H1 (cell line): ENCODE results near the gene MAP2K5. TPM values are rescaled to one million over a fixed set of nuclear protein-coding genes. Genes with fewer than 3 reads are reported as not detected.

Source experiments
- BCL11A ChIP-seq, 2 experiments: IDR thresholded peaks; one replicate each; pipeline ENCODE4 v1.6.1; 2011; ENCODE audit warnings: low read depth in 2 of 2, low read length in 2 of 2, mild to moderate bottlenecking in 2 of 2
- CHD7 ChIP-seq: fragments of 300-600 bp; sonication (generic); IDR thresholded peaks from 2 replicates; pipeline ENCODE4 v1.7.1; 2012; ENCODE audit warnings: low read length, moderate library complexity, mild to moderate bottlenecking, inconsistent platforms; ENCODE audit not compliant: insufficient replicate concordance
- EP300 ChIP-seq, 2 experiments: IDR thresholded peaks; 1 replicate in 1 of 2; 2 replicates in 1 of 2; pipeline ENCODE4 v1.6.1; 2011 to 2012; ENCODE audit warnings: low read depth in 2 of 2, low read length in 2 of 2, mild to moderate bottlenecking in 2 of 2, borderline replicate concordance in 1 of 2, inconsistent platforms in 1 of 2, moderate library complexity in 1 of 2
- HDAC2 ChIP-seq, 2 experiments: fragments of 300-600 bp in 1 of 2; sonication (generic) in 1 of 2; IDR thresholded peaks; 2 replicates each; pipeline ENCODE4 v1.6.1; 2011 to 2012; ENCODE audit warnings: low read depth in 2 of 2, low read length in 2 of 2, mild to moderate bottlenecking in 2 of 2, moderate library complexity in 2 of 2, borderline replicate concordance in 1 of 2, inconsistent platforms in 1 of 2
- KDM5A ChIP-seq: fragments of 200-600 bp; IDR thresholded peaks from 2 replicates; pipeline ENCODE4 v1.7.1; 2012; ENCODE audit warnings: mild to moderate bottlenecking, low read length, inconsistent platforms, mixed read lengths
- TBP ChIP-seq: IDR thresholded peaks from 2 replicates; pipeline ENCODE4 v1.6.1; 2011; ENCODE audit warnings: low read depth, low read length, improper control_type of control experiment
- TCF12 ChIP-seq: IDR thresholded peaks from 2 replicates; pipeline ENCODE4 v1.6.1; 2011; ENCODE audit warnings: low read depth, mild to moderate bottlenecking, low read length
- polyA plus RNA-seq, 7 experiments: library from polyadenylated mRNA; depleted of rRNA in 3 of 7; stranded (reverse) in 5 of 7; unstranded in 2 of 7; fragments of >200 nt in 5 of 7; fragments of 200-250 nt in 2 of 7; gene quantifications; 1 replicate in 5 of 7; 2 replicates in 1 of 7; 4 replicates in 1 of 7; pipeline versions ENCODE4 v1.2.1 to v1.2.3, GENCODE V29; 2011 to 2013; ENCODE audit warnings: missing spikeins in 2 of 7, mixed read lengths in 2 of 7
- total RNA-seq: library from RNA; stranded (reverse); fragmentation: NEBNext Ultra II Directional; extraction: Animal tissue kit (Norgen Biotek cat#: 25700); gene quantifications from 2 replicates; pipeline ENCODE4 v1.2.1, GENCODE V29; 2021

Gene MAP2K5
- total and polyA plus RNA-seq, 2 of the 8 experiments (the other 6 are each of a cell fraction or from before 2014, with no cell fraction given) = 4.4 to 15.8 TPM

- TF ChIP-seq CHD7 = no peak
- TF ChIP-seq TCF12 = no peak
- no peak for TF ChIP-seq HDAC2 (IDR thresholded peaks at IDR 0.05; ENCODE audit: borderline replicate concordance in 1 of 2, low read depth in 2 of 2, low read length in 2 of 2)
- no peak for TF ChIP-seq BCL11A (IDR thresholded peaks at IDR 0.05; ENCODE audit: low read depth in 2 of 2, low read length in 2 of 2)
- TF ChIP-seq TBP = no peak
- no peak for TF ChIP-seq EP300 (IDR thresholded peaks at IDR 0.05; ENCODE audit: borderline replicate concordance in 1 of 2, low read depth in 2 of 2, low read length in 2 of 2)
- no peak for TF ChIP-seq KDM5A
These were observed 150.1 kb downstream of the MAP2K5 start (continued) for GRCh38 chr15:67692573-67692972.
